Fibroblast of skin of left biceps (primary cell): ENCODE data around the gene ZCCHC12.
"Not testable (repeated sequence)": the region's sequence is repeated elsewhere in the genome, so short reads cannot be mapped to it uniquely, and the experiment has no call there.

ENCODE experiments used
- DNase-seq, 2 experiments: peaks; one replicate each; pipeline ENCODE4 v3.0.0-alpha.2; 2013; ENCODE audit warnings: low read depth in 2 of 2

Gene ZCCHC12

DNA sequence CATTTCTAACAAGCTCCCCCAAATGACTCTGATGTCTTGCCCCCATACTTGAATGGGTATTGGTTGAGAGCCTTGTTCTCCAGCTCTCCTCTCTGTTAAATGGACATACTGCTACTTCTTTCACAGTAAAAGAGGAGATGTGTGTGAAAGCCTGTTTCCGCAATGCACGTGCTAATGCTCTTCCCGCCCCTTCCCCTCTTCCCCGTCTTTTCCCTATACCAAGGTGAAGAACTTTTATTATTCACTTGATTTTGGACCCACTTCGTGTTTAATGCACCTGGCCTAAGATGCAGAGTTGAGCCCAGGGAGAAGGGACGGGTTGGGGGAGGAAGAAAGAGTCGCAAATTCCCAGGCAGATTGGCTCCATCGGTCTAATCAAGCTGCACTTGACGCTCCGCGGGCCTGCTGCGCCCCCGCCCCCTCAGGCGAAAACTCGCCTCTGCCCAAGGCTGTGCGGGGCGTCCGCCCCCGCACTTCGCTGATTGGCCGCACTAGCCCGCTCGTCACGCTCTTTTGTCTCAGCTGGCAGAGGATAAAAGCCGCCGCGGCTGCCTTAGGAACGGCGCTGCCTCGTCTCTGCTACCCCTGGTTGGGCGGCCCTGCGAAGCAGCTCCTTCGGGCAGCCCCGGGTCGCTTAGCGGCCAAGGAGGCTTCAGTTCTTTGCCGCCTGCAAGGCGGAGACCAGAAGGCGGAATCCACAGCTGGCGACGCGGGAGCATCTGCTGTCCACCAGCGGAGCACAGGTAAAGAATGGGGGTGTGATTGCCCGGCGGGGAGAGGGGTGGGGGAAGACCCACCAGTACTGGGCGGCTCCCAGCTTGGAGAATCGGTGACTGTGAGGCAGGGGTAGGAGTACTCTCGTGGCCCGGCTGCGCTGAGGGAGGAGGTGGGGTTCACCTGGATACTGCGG is at the start of gene ZCCHC12:
ZCCHC12 (plus strand) TSS at position 562 of the 910 bp plus-strand sequence. CDS start 1,421 bp downstream, outside the sequence.
- no peak for DNase-seq

DNA sequence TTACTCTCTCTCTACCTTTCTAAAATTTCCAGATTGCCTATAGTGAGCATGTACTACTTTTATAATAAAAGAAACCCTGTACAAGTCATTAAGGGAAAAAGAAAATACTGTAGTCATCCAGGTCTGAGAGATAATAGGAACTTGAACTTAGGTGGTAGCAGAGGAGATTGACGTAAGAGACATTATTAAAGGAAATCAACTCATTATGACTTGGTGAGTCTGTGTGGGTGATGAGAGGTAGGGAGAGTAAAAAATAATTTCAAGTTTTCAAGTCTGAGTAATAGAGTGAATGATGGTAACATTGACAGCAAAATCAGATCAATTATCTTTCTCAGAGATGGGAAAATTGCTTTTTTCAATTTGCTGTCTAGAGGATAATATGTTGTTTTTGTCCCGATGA is 44.0 kb upstream of the ZCCHC12 start:
- DNase-seq, result no peak

DNA sequence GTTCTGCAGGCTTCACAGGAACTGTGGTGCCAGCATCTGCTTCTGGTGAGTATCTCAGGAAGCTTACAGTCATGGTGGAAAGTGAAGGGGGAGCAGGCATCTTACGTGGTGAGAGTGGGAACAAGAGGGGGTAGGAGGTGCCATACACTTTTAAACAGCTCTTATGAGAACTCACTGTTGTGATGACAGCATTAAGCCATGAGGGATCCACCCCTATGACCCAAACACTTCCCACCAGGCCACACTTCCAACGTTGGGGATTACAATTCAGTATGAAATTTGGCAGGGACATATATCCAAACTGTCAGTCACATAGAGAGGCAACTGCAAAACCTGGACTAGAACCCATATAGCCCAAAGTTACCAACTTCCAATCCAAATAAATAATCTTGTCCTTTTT is 43.1 kb upstream of the ZCCHC12 start:
- DNase-seq, result no peak

DNA sequence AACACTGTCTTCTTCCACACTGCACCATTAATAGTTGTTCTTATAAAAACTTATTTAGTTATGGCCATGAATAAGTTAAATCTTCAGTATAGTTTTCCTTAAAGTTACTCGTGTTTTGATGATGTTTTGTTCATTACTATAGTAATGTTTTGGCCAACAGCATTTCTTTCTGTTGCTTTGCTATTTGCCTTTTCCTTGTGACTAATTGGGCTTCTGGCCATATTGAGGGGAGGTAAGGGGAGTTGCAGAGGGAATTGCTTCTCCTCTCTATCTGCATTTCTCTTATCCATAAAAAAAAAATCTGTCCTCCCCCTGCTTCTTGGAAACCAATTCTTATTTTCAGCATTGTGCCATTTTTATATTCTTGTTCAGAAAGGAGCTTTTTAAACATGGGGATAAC is 42.7 kb upstream of the ZCCHC12 start:
- DNase-seq, result no peak

DNA sequence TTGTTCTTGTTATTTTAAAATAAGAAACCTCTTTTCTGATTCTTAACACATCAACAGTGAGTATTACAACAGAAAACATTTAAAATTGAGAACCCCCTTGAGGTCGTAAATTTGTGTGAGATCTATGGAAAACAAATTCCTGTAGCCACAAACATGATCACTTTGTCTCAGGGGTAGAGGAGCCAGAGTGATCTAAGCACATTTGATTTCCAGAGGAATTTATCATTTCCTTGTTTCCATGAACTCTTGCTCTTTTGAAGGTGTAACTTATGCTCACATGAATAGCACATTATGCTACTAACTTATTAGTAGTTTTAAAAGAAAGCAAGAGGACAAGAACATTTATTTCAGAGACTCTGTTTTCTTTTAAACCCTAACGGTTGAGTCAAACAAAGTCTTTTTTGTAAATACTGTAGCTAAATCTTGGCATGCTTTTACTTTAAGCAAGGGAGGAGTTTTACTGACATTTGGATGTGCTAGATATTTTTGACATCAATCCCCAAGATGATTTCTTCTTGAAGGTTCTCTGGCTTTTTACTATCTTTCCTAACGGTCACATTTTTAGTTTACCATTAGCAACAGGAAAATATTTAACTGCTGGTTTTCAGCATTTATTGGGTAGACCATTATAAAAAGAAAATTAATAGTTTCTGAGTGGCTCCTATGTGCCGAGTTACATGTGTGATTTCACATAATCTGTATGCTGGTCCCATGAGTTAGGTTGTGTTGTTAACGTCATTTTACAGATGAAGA is 27.9 kb upstream of the ZCCHC12 start:
- DNase-seq, result no peak

DNA sequence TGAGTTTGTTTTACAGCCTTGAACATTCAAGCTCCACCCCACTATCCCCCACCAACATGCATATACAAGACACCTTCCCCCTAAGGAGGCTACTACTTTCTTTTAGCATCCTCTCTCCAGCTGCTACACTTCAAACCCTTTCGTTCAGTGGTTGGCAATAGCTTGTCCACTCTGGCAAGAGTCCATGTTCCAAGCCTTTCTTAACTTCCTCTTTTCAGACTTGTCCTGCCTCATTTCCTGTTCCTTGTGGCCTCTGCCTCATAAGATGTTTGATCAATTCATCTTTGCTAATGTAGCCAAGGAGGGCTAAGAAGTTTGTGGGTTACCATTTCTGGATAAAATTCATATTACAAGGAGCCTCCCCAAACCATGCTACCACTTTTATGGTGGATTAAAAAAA is 20.8 kb upstream of the ZCCHC12 start:
- no peak for DNase-seq

DNA sequence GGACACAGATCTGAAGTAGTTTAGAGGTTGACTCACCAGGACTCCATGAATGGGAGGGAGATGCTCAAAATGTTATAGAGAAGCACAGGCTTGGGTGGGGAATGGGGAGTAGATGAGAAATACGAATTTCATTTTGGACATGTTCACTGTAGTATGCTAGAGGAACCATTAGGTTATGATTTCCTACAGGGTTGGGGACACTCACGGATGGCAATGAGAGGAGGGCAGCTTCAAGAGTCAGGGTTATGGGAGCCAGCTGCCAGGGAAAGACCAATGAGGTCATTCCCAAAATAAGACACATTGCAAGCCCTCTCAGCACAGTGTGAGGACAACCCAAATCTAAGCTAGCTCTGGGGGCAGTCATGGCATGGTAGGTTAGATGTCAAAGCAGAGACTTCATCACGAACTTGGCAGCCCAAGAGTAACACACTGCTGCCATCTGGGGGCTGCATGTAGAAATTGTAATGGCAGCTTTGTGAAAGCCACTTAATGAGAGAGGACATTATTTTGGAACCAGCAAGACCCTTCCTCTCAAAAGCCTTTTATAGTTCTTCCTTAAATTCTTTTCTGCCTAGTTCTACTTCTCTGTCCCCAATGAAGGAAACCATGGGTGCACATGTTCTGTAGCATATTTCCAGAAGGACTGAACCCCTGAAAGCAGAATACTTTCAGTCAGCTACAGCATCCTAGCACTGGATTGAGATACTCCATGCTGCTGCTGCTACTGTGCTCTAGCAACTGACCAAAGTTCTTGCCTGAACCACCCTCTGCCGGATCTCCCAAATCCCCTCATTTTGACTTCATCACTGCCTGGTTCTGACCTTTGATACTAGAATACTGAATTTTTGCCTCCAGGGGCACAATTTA is 16.2 kb upstream of the ZCCHC12 start:
- DNase-seq, result no peak

DNA sequence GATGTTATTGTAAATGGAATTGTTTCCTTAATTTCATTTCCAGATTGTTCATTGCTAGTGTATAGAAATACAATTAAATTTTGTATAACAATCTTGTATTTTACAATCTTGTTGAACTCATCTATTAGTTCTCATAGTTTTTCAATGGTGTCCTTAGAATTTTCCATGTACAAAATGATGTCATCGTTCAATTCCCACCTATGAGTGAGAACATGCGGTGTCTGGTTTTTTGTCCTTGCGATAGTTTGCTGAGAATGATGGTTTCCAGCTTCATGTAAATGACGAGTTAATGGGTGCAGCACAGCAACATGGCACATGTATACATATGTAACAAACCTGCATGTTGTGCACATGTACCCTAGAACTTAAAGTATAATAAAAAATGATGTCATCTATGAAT is 6.4 kb upstream of the ZCCHC12 start:
- DNase-seq, result not testable (repeated sequence)

DNA sequence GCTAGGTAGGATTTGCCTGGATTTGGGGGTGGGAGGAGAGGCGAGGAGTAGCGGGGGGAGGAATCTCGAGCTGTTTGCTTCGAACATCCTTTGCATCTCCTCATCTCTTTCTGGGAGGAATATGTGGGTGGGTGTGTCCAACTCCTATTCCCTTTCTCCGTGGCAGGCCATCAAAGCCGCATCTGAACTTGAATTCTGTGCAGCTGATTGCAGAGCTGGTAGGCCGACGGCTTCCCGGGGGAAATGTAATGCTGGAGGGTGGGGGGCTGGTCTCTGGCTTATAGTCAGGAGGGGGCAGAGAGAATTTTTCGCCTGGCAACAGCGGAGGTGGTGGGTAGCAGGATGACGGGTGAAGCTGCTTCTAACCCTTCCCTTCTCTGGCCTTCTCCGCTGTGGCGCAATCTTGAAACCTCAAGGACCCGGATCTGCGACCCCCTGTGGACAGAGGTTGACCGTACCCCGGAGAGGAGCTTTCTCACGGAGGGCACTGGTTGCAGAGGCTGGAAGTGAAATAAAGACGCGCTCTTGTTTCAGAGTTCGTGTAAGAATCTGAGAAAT is 628 bp downstream of the ZCCHC12 start:
- no peak for DNase-seq

DNA sequence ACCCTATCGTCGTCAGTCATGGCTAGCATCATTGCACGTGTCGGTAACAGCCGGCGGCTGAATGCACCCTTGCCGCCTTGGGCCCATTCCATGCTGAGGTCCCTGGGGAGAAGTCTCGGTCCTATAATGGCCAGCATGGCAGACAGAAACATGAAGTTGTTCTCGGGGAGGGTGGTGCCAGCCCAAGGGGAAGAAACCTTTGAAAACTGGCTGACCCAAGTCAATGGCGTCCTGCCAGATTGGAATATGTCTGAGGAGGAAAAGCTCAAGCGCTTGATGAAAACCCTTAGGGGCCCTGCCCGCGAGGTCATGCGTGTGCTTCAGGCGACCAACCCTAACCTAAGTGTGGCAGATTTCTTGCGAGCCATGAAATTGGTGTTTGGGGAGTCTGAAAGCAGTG is 1.6 kb downstream of the ZCCHC12 start:
- DNase-seq, result no peak

DNA sequence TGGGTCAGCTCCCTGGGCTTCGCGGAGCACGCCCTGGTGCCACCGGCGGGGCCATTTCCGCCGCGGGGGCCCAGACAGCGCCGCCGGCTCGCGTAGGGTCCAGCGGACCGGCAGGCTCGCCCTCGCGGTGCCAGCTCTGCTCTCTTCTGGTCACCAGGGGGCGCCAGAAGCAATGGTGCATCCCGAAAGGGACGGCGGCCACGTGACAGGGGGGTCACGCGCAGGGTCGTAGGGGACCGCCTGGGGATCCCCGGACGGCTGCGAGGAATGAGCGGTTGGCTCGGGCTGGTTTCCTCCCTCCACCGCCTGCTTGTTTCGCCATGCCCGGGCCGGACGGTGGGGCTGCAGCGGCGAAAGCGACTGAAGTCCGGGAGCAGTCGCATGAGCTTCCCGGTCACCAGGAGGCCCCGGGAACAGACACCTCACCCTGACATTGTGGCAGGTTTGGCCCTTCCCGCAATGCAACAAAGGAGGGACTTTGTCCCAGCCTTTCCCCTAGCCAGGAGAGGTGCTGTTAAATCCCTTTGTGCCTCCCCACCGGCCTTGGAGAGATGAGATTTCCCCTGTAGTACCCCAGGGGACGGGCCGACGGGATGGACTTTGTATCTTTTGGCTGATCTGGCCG is 15.8 kb downstream of the ZCCHC12 start:
- DNase-seq, result peak in 1 of 2 experiments; percentile 6

DNA sequence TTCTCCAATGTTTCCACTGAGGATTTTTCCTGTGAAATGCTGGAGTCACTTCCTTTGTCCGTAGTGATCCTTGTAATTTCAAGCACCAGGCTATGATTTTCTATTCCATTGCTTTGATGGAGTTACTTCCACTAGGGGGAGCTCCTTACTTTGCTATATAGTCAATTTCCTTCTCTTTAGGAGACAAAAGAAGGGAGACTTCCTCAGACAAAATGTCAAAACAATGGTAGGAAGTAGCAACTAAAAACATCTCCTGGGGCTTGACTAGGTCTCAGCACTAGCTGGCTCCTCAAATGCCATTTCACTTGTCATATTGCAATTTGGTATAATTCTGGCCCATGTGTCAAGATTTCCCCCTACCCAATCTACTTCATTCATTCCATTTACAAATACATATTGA is 24.1 kb downstream of the ZCCHC12 start:
- no peak for DNase-seq

DNA sequence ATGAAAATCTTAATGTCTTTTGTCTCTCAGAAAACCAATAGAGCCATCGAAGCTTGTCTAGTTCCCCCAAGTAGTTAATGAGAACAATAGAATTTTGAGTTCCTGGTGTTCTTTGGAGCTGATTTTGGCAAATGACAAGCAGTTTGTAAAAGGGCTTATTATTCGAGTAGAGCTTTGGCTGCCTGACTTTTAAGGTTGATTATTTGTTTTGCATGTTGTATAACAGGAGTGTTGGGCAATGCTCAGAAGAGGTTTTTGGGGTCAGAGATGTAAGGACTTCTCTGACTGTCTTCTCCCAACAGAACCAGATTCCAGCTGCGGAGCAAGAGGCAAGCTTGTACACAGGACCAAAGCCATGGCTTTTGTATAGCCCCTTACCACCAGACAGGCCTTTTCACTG is 30.0 kb downstream of the ZCCHC12 start:
- DNase-seq, result no peak

DNA sequence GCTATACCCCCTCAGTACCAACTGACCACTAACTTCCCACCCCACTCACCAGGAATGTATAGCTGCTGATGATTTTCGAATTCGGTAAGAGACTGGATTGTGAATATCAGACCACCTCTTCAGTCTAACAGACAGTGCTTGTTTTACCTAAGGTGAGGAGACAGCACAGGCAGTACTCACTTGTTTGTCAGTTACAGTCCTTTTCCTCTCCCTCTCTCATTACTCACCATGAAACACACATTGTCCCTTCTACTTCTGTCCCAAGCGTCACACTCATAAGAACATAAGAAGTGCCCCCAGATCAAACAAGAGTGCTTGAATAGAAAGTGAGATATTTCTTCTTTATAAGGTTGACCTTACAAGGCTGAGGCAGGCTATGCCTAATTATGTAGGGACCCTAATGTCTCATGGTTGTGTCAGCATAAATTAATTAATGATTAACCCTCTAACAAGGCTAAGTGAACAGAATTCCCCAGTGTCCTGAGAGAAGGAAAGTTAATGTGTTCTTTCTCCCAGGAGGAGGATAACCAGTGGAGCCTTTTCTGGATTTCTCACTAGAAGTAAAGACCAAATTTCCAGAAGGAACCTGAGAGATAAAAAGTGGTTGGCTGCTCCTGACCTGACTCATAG is 32.2 kb downstream of the ZCCHC12 start:
- no peak for DNase-seq

DNA sequence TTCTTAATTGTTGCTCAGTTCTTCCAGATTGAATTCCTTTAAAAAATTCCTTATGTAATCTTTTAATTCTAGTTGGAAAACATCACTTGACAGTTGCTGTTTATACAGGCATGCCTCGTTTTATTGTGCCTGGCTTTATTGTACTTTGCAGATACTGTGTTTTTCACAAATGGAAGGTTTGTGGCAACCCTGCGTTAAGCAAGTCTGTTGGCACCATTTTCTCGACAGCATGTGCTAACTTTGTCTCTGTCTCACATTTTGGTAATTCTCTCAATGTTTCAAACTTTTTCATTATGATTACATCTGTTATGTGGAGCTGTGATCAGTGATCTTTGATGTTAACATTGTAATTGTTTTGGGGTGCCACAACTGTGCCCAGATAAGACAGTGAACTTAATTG is 33.4 kb downstream of the ZCCHC12 start:
- DNase-seq, result no peak

DNA sequence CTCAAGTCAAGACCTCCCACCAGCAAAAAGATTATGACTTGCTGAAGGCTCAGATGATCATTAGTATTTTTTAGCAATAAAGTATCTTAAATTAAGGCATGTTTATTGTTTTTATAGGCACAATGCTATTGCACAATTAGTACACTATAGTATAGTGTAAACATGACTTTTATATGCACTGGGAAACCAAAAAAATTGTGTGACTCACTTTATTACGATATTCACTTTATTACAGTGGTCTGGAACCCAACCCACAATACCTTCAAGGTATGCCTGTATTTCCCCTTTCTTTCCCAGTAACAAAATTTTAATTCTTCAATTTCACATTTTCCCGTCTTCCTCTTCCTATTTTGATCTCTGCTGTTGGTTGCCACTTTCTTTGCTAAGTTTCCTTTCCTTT is 37.7 kb downstream of the ZCCHC12 start:
- no peak for DNase-seq

DNA sequence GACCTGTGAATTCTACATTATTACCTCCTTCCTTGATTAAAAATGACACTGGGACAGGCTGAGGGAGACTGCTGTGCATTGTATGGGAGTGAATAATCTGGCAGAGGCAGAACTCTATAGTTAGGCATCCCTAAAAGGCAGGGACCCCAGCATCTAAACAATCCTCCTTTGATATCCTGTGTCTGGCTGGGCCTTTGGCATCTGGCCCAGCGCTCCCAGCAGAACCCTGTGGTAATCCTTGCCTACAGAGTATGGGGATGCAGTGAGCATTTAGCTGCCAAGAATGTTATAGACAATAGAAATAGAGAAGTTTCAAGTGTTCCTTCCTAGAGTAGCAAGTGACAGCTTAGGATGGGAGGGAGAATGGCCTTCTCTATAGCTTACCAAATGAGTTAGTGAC is 38.5 kb downstream of the ZCCHC12 start:
- no peak for DNase-seq

DNA sequence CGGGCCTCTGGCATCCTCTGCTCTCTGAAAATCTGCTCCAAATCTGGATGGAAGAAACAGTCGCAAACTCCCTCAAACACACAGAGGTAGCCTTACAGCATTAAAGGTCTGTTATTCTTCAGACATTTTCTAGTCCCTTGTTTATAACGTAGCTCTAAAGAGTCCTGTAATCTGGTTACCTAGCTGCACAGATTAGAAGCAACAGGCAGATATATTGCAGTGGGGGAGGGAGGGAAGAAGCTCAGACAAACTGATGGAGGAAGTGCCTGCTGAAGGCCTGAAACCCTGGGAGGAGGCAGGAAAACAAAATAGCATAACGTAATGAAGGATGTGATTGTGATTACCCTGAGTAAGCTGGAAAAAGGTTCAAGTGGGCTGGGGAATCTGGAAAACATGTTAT is 39.4 kb downstream of the ZCCHC12 start:
- DNase-seq, result no peak

DNA sequence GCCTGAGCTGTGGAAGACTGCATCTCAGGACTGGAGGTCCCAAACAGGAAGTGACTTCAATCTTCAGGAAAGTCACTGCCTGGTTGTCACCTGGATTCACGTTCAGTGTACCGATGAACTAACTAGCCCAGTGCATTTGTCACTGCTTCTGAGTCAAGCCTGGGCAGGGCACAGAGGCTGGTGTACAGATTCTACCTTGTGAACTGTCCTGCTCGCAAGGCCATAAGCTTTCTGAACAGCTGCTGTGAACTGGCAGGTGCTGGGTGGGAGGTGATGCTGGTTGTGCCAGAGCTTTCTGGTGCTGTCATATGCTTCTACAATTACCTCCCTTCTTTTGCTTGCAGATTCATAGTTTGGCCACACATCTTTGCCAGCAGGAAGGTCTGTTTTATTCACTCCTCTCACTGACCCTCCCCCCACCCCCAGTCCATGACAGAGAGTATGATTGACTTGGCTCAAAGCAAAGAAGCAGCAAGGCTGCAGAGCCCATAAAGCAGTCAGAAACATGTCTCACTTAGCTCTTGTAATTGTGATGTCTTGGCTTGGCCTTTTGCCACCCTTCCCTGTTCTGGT is 40.5 kb downstream of the ZCCHC12 start:
- no peak for DNase-seq

DNA sequence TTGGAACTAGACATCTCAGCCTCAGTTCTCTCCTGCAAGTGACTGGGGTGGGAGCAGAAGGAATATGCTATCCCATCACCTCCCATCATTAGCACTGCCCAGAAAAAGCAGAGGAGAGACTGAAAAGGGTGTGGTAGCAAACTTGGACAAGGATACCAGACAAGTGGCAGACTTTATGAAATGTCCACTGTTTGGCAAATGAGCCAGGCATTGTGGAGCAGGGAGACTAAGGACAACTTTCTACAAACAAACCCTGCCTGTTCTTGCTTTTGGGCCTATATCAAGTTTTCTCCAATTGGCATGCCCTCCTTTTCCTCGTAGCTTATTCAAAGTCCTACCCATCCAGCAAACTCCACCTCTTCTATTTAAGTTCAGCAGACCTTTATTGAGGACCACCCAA is 41.6 kb downstream of the ZCCHC12 start:
- no peak for DNase-seq
